Measurements from ENCODE around the gene FLT3. TPM values are rescaled to one million over a fixed set of nuclear protein-coding genes. Genes with fewer than 3 reads are reported as not detected.
"Not testable (repeated sequence)": the region's sequence is repeated elsewhere in the genome, so short reads cannot be mapped to it uniquely, and the experiment has no call there.

FLT3 gene
- total RNA-seq, 2 experiments from 2014 or later, result 0.39 to 0.55 TPM

DNA sequence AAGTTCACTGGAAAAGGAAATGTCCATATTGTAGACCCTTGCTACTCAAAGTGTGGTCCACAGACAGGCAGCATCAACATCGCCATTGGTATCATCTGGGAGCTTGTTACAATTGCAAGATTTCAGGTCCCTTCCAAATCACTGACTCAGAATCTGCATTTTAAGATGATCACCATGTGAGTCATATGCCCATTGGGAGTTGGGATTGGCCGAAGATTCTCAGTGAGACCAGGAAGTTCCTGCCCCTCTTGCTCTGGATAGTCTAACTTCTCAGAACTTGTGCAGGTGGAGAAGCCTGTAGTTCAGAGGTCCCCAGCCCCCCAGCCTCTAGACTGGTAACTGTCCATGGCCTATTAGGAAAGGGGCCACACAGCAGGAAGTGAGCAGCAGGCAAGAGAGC lies 63.0 kb downstream of the FLT3 start:
- H3K4me3 Mint-ChIP-seq, result no peak overlapping the region
- no peaks in the 10 kb centered on the region for H3K36me3 ChIP-seq (ENCODE audit: insufficient read depth, low read length)
- no peaks in the 10 kb centered on the region for H3K27me3 ChIP-seq (ENCODE audit: control insufficient read depth in 1 of 2, insufficient read depth in 2 of 2, low read length in 2 of 2)
- H3K9me3 Mint-ChIP-seq, result no peaks in the 10 kb centered on the region
- H3K4me1 ChIP-seq (ENCODE audit: insufficient read depth, low read length), result no peaks in the 10 kb centered on the region
- H3K27ac Mint-ChIP-seq, result no peak overlapping the region
- no peaks in the 10 kb centered on the region for H3K9me3 ChIP-seq (ENCODE audit: control insufficient read depth in 1 of 2, insufficient read depth in 1 of 2, low read length in 2 of 2)
- H3K36me3 Mint-ChIP-seq (ENCODE audit: low read depth), result no peaks in the 10 kb centered on the region
- no peaks in the 10 kb centered on the region for H3K4me1 Mint-ChIP-seq (ENCODE audit: low read depth)
- H3K4me3 ChIP-seq (ENCODE audit: low read length), result no peak overlapping the region
- ChIA-PET POLR2A (no interaction called here), CTCF (no interaction called here)
- no peak overlapping the region for H3K27ac ChIP-seq (ENCODE audit: low read depth in 1 of 2, low read length in 2 of 2)
- TF ChIP-seq, protein P1, sequence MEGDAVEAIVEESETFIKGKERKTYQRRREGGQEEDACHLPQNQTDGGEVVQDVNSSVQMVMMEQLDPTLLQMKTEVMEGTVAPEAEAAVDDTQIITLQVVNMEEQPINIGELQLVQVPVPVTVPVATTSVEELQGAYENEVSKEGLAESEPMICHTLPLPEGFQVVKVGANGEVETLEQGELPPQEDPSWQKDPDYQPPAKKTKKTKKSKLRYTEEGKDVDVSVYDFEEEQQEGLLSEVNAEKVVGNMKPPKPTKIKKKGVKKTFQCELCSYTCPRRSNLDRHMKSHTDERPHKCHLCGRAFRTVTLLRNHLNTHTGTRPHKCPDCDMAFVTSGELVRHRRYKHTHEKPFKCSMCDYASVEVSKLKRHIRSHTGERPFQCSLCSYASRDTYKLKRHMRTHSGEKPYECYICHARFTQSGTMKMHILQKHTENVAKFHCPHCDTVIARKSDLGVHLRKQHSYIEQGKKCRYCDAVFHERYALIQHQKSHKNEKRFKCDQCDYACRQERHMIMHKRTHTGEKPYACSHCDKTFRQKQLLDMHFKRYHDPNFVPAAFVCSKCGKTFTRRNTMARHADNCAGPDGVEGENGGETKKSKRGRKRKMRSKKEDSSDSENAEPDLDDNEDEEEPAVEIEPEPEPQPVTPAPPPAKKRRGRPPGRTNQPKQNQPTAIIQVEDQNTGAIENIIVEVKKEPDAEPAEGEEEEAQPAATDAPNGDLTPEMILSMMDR (IDR thresholded peaks at IDR 0.05), result no peak
- ATAC-seq (ENCODE audit: poor library complexity), result no peak
- peak in 2 of 14 experiments; percentile 35 to 36 for DNase-seq
- intact Hi-C loops (cut with DNase I, micrococcal nuclease), result no loop called here
- peaks cover 16% of the 10 kb centered on the region for H3K27me3 Mint-ChIP-seq

DNA sequence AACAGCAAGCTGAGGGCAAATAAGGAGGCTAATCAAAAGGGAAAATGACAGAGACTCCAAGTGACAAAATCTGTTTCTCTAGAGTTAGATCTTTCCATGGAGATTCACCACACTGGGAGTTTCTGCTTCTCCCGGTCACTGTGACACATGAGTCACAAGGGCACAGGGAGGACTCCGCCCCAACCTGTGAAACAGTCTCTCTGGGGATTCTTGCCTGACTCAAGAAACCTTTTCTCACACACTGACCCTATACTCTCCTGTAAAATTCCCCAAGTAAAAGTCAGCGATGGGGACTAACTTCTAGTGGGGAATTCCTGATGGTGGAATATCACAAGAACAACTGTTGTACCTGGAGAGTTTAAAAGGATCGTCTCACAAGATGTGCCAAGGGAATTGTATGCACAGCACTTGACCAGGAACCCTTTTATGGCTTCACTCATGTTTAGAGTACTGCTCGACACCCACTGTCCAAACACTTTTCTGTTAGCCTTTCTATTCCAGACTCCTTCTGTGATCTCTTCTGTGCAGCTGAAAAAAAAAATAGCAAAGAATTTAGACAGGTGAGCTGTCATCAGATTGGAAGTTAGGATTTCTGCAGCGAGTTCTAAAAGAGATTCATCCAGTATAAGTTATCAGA lies 65.1 kb downstream of the FLT3 start:
- ATAC-seq (ENCODE audit: poor library complexity), result no peak
- TF ChIP-seq, protein P1 (IDR thresholded peaks at IDR 0.05), result no peak
- Mint-ChIP-seq H3K27me3 (peaks cover 10% of the 10 kb centered on the region), H3K9me3 (no peaks in the 10 kb centered on the region), H3K4me3 (no peak overlapping the region), H3K4me1 (ENCODE audit: low read depth) (no peaks in the 10 kb centered on the region), H3K36me3 (ENCODE audit: low read depth) (no peaks in the 10 kb centered on the region), H3K27ac (no peak overlapping the region)
- ChIA-PET POLR2A (no interaction called here), CTCF (no interaction called here)
- Histone ChIP-seq H3K4me3 (ENCODE audit: low read length) (no peak overlapping the region), H3K4me1 (ENCODE audit: insufficient read depth, low read length) (peaks cover 3% of the 10 kb centered on the region), H3K27ac (ENCODE audit: low read depth in 1 of 2, low read length in 2 of 2) (no peak overlapping the region), H3K36me3 (ENCODE audit: insufficient read depth, low read length) (no peaks in the 10 kb centered on the region), H3K9me3 (ENCODE audit: control insufficient read depth in 1 of 2, insufficient read depth in 1 of 2, low read length in 2 of 2) (no peaks in the 10 kb centered on the region), H3K27me3 (ENCODE audit: control insufficient read depth in 1 of 2, insufficient read depth in 2 of 2, low read length in 2 of 2) (peaks cover 0 to 2% of the 10 kb centered on the region in 2 experiments)
- peak in 2 of 14 experiments; percentile 18 to 46 for DNase-seq
- intact Hi-C loops (cut with DNase I, micrococcal nuclease), result no loop called here

DNA sequence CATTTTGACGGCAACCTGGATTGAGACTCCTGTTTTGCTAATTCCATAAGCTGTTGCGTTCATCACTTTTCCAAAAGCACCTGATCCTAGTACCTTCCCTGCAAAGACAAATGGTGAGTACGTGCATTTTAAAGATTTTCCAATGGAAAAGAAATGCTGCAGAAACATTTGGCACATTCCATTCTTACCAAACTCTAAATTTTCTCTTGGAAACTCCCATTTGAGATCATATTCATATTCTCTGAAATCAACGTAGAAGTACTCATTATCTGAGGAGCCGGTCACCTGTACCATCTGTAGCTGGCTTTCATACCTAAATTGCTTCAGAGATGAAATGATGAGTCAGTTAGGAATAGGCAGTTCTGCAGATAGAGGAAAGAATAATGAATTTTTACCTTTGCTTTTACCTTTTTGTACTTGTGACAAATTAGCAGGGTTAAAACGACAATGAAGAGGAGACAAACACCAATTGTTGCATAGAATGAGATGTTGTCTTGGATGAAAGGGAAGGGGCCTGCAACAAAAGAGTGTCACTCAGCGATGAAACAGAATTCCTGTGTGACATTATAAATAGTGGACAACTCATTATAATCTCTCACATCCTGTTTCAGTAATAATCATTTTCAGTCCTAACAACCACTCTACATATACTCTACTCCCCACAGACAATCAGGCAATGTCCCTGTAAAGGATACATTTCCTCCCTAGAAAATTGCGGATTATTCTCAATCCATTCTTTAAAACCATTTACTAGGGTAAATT lies 66.3 kb downstream of the FLT3 start:
- peaks cover 10% of the 10 kb centered on the region for H3K27me3 Mint-ChIP-seq
- H3K36me3 ChIP-seq (ENCODE audit: insufficient read depth, low read length), result no peaks in the 10 kb centered on the region

DNA sequence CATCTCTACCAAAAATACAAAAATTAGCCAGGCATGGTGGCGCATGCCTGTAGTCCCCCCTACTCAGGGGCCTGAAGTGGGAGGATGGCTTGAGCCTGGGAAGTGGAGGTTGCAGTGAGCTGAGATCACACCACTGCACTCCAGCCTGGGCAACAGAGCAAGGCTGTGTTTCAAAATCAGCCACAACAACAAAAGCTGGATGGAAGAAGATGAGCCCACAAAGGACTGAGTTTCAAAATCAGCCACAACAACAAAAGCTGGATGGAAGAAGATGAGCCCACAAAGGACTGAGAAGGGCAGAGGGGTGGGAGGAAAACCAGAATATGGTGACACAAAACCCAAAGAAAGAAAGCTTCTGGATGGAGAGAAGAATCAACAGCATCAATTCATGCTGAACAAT lies 67.9 kb downstream of the FLT3 start:
- H3K27me3 Mint-ChIP-seq; H3K9me3 Mint-ChIP-seq; H3K9me3 ChIP-seq (ENCODE audit: control insufficient read depth in 1 of 2, insufficient read depth in 1 of 2, low read length in 2 of 2); CTCF ChIA-PET; DNase-seq; ATAC-seq (ENCODE audit: poor library complexity); H3K27ac Mint-ChIP-seq; H3K4me1 ChIP-seq (ENCODE audit: insufficient read depth, low read length); H3K27ac ChIP-seq (ENCODE audit: low read depth in 1 of 2, low read length in 2 of 2); intact Hi-C loops (cut with DNase I, micrococcal nuclease); H3K27me3 ChIP-seq (ENCODE audit: control insufficient read depth in 1 of 2, insufficient read depth in 2 of 2, low read length in 2 of 2); H3K4me3 ChIP-seq (ENCODE audit: low read length); H3K36me3 ChIP-seq (ENCODE audit: insufficient read depth, low read length); H3K36me3 Mint-ChIP-seq (ENCODE audit: low read depth); H3K4me1 Mint-ChIP-seq (ENCODE audit: low read depth); H3K4me3 Mint-ChIP-seq; POLR2A ChIA-PET: not testable (repeated sequence)

More for the DNA sequence above, 66.3 kb downstream of the FLT3 start:
- TF ChIP-seq, protein P1 (IDR thresholded peaks at IDR 0.05), result no peak
- peaks cover 3% of the 10 kb centered on the region for H3K4me1 ChIP-seq (ENCODE audit: insufficient read depth, low read length)
- ATAC-seq (ENCODE audit: poor library complexity) (no peak), DNase-seq (no peak)
- H3K9me3 ChIP-seq (ENCODE audit: control insufficient read depth in 1 of 2, insufficient read depth in 1 of 2, low read length in 2 of 2), result no peaks in the 10 kb centered on the region
- no peaks in the 10 kb centered on the region for H3K9me3 Mint-ChIP-seq
- CTCF ChIA-PET, result no interaction called here
- H3K4me1 Mint-ChIP-seq (ENCODE audit: low read depth), result no peaks in the 10 kb centered on the region
- no peaks in the 10 kb centered on the region for H3K36me3 Mint-ChIP-seq (ENCODE audit: low read depth)
- H3K27ac ChIP-seq (ENCODE audit: low read depth in 1 of 2, low read length in 2 of 2), result no peak overlapping the region
- intact Hi-C loops (cut with DNase I, micrococcal nuclease), result no loop called here
- POLR2A ChIA-PET, result no interaction called here
- peaks cover 0 to 4% of the 10 kb centered on the region in 2 experiments for H3K27me3 ChIP-seq (ENCODE audit: control insufficient read depth in 1 of 2, insufficient read depth in 2 of 2, low read length in 2 of 2)
- no peak overlapping the region for H3K27ac Mint-ChIP-seq
- H3K4me3 Mint-ChIP-seq, result no peak overlapping the region
- no peak overlapping the region for H3K4me3 ChIP-seq (ENCODE audit: low read length)

Measured in CD4-positive, alpha-beta T cell (primary cell).